PC-9 (cell line): ENCODE results near the gene PTCD2.

ENCODE experiments used
- EZH2 ChIP-seq: fragments of 200-600 bp; sonication (generic); IDR thresholded peaks from 2 replicates; pipeline ENCODE4 v1.8.0; 2017; ENCODE audit warnings: antibody characterized with exemption, low read depth
- TF ChIP-seq, protein P1 (sequence below): fragments of 200-600 bp; sonication (generic); conservative IDR thresholded peaks from 2 replicates; pipeline ENCODE4 v1.6.1; 2017; ENCODE audit warnings: mixed run types, antibody characterized with exemption, mild to moderate bottlenecking, moderate library complexity

DNA sequence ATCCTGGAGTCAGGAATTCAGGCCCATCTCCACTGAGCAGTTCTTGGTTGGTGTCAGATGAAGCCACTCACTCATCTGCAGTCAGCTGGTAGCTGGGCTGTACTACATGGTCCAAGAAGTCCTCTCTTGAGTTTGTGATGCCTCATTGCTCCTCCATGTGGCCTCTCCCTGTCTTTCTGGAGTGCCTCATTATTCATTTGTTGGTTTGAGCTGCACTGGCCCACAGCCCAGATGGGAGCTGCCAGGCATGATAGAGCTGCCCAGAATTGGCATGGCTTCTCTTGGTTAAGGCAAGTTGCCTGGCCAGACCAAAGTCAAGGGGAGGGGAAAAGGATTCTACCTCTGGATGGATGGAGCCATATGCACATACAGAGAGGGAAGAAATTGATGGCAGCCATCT is 8.0 kb downstream of the PTCD2 start:
- TF ChIP-seq, protein P1, sequence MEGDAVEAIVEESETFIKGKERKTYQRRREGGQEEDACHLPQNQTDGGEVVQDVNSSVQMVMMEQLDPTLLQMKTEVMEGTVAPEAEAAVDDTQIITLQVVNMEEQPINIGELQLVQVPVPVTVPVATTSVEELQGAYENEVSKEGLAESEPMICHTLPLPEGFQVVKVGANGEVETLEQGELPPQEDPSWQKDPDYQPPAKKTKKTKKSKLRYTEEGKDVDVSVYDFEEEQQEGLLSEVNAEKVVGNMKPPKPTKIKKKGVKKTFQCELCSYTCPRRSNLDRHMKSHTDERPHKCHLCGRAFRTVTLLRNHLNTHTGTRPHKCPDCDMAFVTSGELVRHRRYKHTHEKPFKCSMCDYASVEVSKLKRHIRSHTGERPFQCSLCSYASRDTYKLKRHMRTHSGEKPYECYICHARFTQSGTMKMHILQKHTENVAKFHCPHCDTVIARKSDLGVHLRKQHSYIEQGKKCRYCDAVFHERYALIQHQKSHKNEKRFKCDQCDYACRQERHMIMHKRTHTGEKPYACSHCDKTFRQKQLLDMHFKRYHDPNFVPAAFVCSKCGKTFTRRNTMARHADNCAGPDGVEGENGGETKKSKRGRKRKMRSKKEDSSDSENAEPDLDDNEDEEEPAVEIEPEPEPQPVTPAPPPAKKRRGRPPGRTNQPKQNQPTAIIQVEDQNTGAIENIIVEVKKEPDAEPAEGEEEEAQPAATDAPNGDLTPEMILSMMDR: no peak
- no peak for TF ChIP-seq EZH2
